ENCODE data around the gene INPP5D.
"Not testable (repeated sequence)": the region's sequence is repeated elsewhere in the genome, so short reads cannot be mapped to it uniquely, and the experiment has no call there.

INPP5D gene

GRCh38 chr2:233184669-233185068 is 124.5 kb downstream of the INPP5D start:
- no peak overlapping the region for H3K27ac ChIP-seq (ENCODE audit: low read depth, low read length)
- H3K79me2 ChIP-seq (ENCODE audit: control insufficient read depth, insufficient read depth, low read length, unreplicated experiment): no peaks in the 10 kb centered on the region
- peaks cover 41% of the 10 kb centered on the region for H3K27me3 ChIP-seq (ENCODE audit: insufficient read depth, low read length)
- no peaks in the 10 kb centered on the region for H3K4me1 ChIP-seq (ENCODE audit: control insufficient read depth, insufficient read depth, low read length, unreplicated experiment)
- H2AFZ ChIP-seq (ENCODE audit: low read length, unreplicated experiment): no peak overlapping the region
- no peaks in the 10 kb centered on the region for H3K36me3 ChIP-seq (ENCODE audit: insufficient read depth, low read length)
- H3K4me3 ChIP-seq (ENCODE audit: low read depth, low read length): no peak overlapping the region

GRCh38 chr2:233185330-233185729 is 125.2 kb downstream of the INPP5D start:
- H2AFZ ChIP-seq (ENCODE audit: low read length, unreplicated experiment): no peak overlapping the region
- H3K4me3 ChIP-seq (ENCODE audit: low read depth, low read length): no peak overlapping the region
- H3K27me3 ChIP-seq (ENCODE audit: insufficient read depth, low read length): peaks cover 35% of the 10 kb centered on the region
- no peak overlapping the region for H3K27ac ChIP-seq (ENCODE audit: low read depth, low read length)
- no peaks in the 10 kb centered on the region for H3K79me2 ChIP-seq (ENCODE audit: control insufficient read depth, insufficient read depth, low read length, unreplicated experiment)
- no peaks in the 10 kb centered on the region for H3K36me3 ChIP-seq (ENCODE audit: insufficient read depth, low read length)
- H3K4me1 ChIP-seq (ENCODE audit: control insufficient read depth, insufficient read depth, low read length, unreplicated experiment): no peaks in the 10 kb centered on the region

GRCh38 chr2:233185963-233186362 is 125.8 kb downstream of the INPP5D start:
- Histone ChIP-seq H3K4me1 (ENCODE audit: control insufficient read depth, insufficient read depth, low read length, unreplicated experiment) (no peaks in the 10 kb centered on the region), H2AFZ (ENCODE audit: low read length, unreplicated experiment) (no peak overlapping the region), H3K27ac (ENCODE audit: low read depth, low read length) (no peak overlapping the region), H3K79me2 (ENCODE audit: control insufficient read depth, insufficient read depth, low read length, unreplicated experiment) (no peaks in the 10 kb centered on the region), H3K27me3 (ENCODE audit: insufficient read depth, low read length) (peaks cover 34% of the 10 kb centered on the region), H3K4me3 (ENCODE audit: low read depth, low read length) (no peak overlapping the region), H3K36me3 (ENCODE audit: insufficient read depth, low read length) (no peaks in the 10 kb centered on the region)

GRCh38 chr2:233186851-233187250 is 126.7 kb downstream of the INPP5D start:
- Histone ChIP-seq H3K4me3 (ENCODE audit: low read depth, low read length) (no peak overlapping the region), H3K4me1 (ENCODE audit: control insufficient read depth, insufficient read depth, low read length, unreplicated experiment) (no peaks in the 10 kb centered on the region), H3K27ac (ENCODE audit: low read depth, low read length) (no peak overlapping the region), H3K79me2 (ENCODE audit: control insufficient read depth, insufficient read depth, low read length, unreplicated experiment) (no peaks in the 10 kb centered on the region), H3K27me3 (ENCODE audit: insufficient read depth, low read length) (peaks cover 26% of the 10 kb centered on the region), H2AFZ (ENCODE audit: low read length, unreplicated experiment) (no peak overlapping the region), H3K36me3 (ENCODE audit: insufficient read depth, low read length) (no peaks in the 10 kb centered on the region)

- no peaks in the 10 kb centered on the region for H3K79me2 ChIP-seq (ENCODE audit: control insufficient read depth, insufficient read depth, low read length, unreplicated experiment)
- no peak overlapping the region for H2AFZ ChIP-seq (ENCODE audit: low read length, unreplicated experiment)
- peaks cover 5% of the 10 kb centered on the region for H3K27me3 ChIP-seq (ENCODE audit: insufficient read depth, low read length)
- H3K27ac ChIP-seq (ENCODE audit: low read depth, low read length): no peak overlapping the region
- H3K36me3 ChIP-seq (ENCODE audit: insufficient read depth, low read length): no peaks in the 10 kb centered on the region
- H3K4me1 ChIP-seq (ENCODE audit: control insufficient read depth, insufficient read depth, low read length, unreplicated experiment): no peaks in the 10 kb centered on the region
- H3K4me3 ChIP-seq (ENCODE audit: low read depth, low read length): no peak overlapping the region
Observed at GRCh38 chr2:233189025-233189424, 128.9 kb downstream of the INPP5D start.

- H3K4me1 ChIP-seq (ENCODE audit: control insufficient read depth, insufficient read depth, low read length, unreplicated experiment); H3K27ac ChIP-seq (ENCODE audit: low read depth, low read length); H2AFZ ChIP-seq (ENCODE audit: low read length, unreplicated experiment); H3K27me3 ChIP-seq (ENCODE audit: insufficient read depth, low read length); H3K4me3 ChIP-seq (ENCODE audit: low read depth, low read length); H3K79me2 ChIP-seq (ENCODE audit: control insufficient read depth, insufficient read depth, low read length, unreplicated experiment); H3K36me3 ChIP-seq (ENCODE audit: insufficient read depth, low read length): not testable (repeated sequence)
Observed at GRCh38 chr2:233191016-233191415, 130.9 kb downstream of the INPP5D start.

GRCh38 chr2:233193738-233194137 is 133.6 kb downstream of the INPP5D start:
- no peaks in the 10 kb centered on the region for H3K79me2 ChIP-seq (ENCODE audit: control insufficient read depth, insufficient read depth, low read length, unreplicated experiment)
- no peaks in the 10 kb centered on the region for H3K4me1 ChIP-seq (ENCODE audit: control insufficient read depth, insufficient read depth, low read length, unreplicated experiment)
- 0 out of 2 replicates have a peak, but pooled peaks cover 8% of the 10 kb centered on the region for H3K27me3 ChIP-seq (ENCODE audit: insufficient read depth, low read length)
- no peak overlapping the region for H3K4me3 ChIP-seq (ENCODE audit: low read depth, low read length)
- no peak overlapping the region for H2AFZ ChIP-seq (ENCODE audit: low read length, unreplicated experiment)
- H3K36me3 ChIP-seq (ENCODE audit: insufficient read depth, low read length): no peaks in the 10 kb centered on the region
- H3K27ac ChIP-seq (ENCODE audit: low read depth, low read length): no peak overlapping the region

GRCh38 chr2:233195027-233195426 is 134.9 kb downstream of the INPP5D start:
- H2AFZ ChIP-seq (ENCODE audit: low read length, unreplicated experiment): no peak overlapping the region
- H3K4me1 ChIP-seq (ENCODE audit: control insufficient read depth, insufficient read depth, low read length, unreplicated experiment): no peaks in the 10 kb centered on the region
- H3K27ac ChIP-seq (ENCODE audit: low read depth, low read length): no peak overlapping the region
- H3K4me3 ChIP-seq (ENCODE audit: low read depth, low read length): no peak overlapping the region
- H3K36me3 ChIP-seq (ENCODE audit: insufficient read depth, low read length): no peaks in the 10 kb centered on the region
- peaks cover 8% of the 10 kb centered on the region; the same call in 1 of the 2 replicates for H3K27me3 ChIP-seq (ENCODE audit: insufficient read depth, low read length)
- no peaks in the 10 kb centered on the region for H3K79me2 ChIP-seq (ENCODE audit: control insufficient read depth, insufficient read depth, low read length, unreplicated experiment)

GRCh38 chr2:233197022-233197421 is 136.9 kb downstream of the INPP5D start:
- H3K27me3 ChIP-seq (ENCODE audit: insufficient read depth, low read length): peaks cover 8% of the 10 kb centered on the region
- no peaks in the 10 kb centered on the region for H3K79me2 ChIP-seq (ENCODE audit: control insufficient read depth, insufficient read depth, low read length, unreplicated experiment)
- no peak overlapping the region for H3K4me3 ChIP-seq (ENCODE audit: low read depth, low read length)
- H3K36me3 ChIP-seq (ENCODE audit: insufficient read depth, low read length): no peaks in the 10 kb centered on the region
- H3K4me1 ChIP-seq (ENCODE audit: control insufficient read depth, insufficient read depth, low read length, unreplicated experiment): no peaks in the 10 kb centered on the region
- no peak overlapping the region for H2AFZ ChIP-seq (ENCODE audit: low read length, unreplicated experiment)
- H3K27ac ChIP-seq (ENCODE audit: low read depth, low read length): no peak overlapping the region

GRCh38 chr2:233198026-233198425 is 137.9 kb downstream of the INPP5D start:
- H2AFZ ChIP-seq (ENCODE audit: low read length, unreplicated experiment): no peak overlapping the region
- no peaks in the 10 kb centered on the region for H3K79me2 ChIP-seq (ENCODE audit: control insufficient read depth, insufficient read depth, low read length, unreplicated experiment)
- no peaks in the 10 kb centered on the region for H3K4me1 ChIP-seq (ENCODE audit: control insufficient read depth, insufficient read depth, low read length, unreplicated experiment)
- no peaks in the 10 kb centered on the region for H3K36me3 ChIP-seq (ENCODE audit: insufficient read depth, low read length)
- H3K27ac ChIP-seq (ENCODE audit: low read depth, low read length): no peak overlapping the region
- H3K27me3 ChIP-seq (ENCODE audit: insufficient read depth, low read length): peaks cover 15% of the 10 kb centered on the region
- H3K4me3 ChIP-seq (ENCODE audit: low read depth, low read length): no peak overlapping the region

GRCh38 chr2:233199870-233200269 is 139.7 kb downstream of the INPP5D start:
- Histone ChIP-seq H3K36me3 (ENCODE audit: insufficient read depth, low read length) (no peaks in the 10 kb centered on the region), H3K4me1 (ENCODE audit: control insufficient read depth, insufficient read depth, low read length, unreplicated experiment) (no peaks in the 10 kb centered on the region), H3K27ac (ENCODE audit: low read depth, low read length) (no peak overlapping the region), H3K27me3 (ENCODE audit: insufficient read depth, low read length) (peaks cover 15% of the 10 kb centered on the region), H3K4me3 (ENCODE audit: low read depth, low read length) (no peak overlapping the region), H3K79me2 (ENCODE audit: control insufficient read depth, insufficient read depth, low read length, unreplicated experiment) (no peaks in the 10 kb centered on the region), H2AFZ (ENCODE audit: low read length, unreplicated experiment) (no peak overlapping the region)
